HK-2 (cell line): ENCODE measurements around the gene KLHDC1.
"Not testable (repeated sequence)": the region's sequence is repeated elsewhere in the genome, so short reads cannot be mapped to it uniquely, and the experiment has no call there.

Experiments
- DNase-seq: peaks from one replicate; pipeline ENCODE4 v3.0.0-alpha.2; 2018; ENCODE audit not compliant: unreplicated experiment

The KLHDC1 gene

DNA sequence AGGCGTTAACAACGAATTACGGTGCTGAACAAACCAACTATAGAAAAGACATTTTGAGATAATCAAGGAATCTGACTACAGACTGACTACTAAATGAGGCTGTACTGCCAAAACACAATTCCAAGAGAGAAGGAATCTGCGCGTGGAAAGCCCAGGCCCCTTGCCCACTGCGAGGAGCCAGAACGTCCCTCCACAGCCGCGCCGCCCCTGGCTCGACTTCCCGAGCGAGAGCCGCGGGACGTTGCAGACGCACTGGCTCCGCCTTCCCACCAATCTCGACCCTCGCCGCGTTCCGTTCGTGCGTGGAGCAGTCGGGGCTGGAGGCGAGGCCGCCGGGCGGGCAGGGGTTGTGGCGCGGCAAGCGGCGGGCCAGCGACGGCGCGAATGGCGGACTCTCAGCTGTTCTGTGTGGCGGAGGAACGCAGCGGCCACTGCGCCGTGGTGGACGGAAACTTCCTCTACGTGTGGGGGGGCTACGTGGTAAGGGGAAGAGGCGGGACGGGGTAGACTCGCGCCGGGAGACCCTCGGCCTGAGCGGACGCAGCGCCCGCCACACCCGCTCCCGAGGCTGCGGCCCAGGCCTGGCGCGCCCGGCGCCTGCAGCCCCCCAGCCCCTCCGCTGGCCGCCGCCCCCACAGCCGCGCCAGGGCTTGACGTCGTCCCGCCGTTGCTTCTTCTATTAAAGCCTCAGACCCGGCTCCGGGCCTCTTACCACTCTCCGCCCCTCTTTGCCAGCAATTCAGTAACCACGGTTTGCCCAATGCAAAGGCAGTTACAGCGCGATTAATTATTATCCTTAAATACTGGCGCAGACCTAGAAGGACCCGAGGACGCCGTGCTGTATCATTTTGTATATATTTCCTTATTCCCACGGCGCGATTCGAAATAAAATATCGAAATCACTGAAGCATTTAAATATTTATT lies at the start of gene KLHDC1:
KLHDC1 (plus strand) TSS at position 310 of the 924 bp plus-strand sequence; CDS start at position 385, 75 bp downstream.
- DNase-seq, result peak; percentile 76

DNA sequence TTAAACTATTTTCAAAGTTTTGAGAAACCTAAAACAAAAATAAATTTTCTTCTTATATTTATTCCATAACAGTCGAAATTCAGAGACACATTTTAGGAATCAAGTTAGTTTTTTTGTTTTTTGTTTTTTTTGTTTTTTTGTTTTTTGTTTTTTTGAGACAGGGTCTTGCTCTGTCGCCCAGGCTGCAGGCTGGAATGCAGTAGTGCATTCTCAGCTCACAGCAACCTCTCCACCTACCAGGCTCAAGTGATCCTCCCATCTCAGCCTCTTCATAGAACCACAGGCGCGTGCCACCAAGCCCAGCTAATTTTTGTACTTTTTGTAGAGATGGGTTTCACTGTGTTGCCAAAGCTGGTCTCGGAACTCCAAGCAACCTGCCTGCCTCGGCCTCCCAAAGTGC lies 39.4 kb upstream of the KLHDC1 start:
- no peak for DNase-seq

GRCh38 chr14:49654511-49654910 lies 38.4 kb upstream of the KLHDC1 start:
- DNase-seq, result no peak

DNA sequence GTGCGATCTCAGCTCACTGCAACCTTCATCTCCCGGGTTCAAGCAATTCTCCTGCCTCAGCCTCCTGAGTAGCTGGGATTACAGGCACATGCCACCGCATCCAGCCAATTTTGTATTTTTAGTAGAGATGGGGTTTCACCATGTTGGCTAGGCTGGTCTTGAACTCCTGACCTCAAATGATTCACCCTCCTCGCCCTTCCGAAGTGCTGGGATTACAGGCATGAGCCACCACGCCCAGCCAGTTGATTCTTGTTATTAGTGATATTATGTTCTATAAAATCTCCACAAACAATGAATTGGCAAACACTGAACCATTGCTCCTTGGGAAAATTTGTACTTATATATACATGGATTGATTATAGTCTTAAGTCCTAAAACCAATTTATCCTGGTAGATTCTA lies 35.4 kb upstream of the KLHDC1 start:
- DNase-seq, result not testable (repeated sequence)

- DNase-seq, result no peak
Measured at GRCh38 chr14:49659526-49660455, 33.1 kb upstream of the KLHDC1 start.

DNA sequence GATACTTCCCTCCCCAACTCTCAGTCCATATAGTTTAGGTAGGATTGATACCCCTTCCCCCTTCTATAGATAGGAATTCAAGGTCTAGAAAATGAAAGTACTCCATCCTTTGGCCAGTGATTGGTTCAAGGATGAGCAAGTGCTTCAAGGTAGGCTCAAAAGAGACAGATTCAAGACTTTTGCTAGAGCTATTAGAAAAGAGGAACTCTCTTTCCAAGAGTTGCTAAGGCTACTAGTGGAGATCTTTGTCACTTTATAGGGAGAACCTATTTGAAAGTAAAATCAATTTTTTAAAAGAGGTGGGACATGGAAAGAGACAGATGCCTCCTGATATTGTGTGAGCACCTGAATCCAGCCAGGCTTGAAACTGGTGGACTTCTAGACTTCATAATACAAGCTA lies 22.4 kb upstream of the KLHDC1 start:
- DNase-seq, result no peak

DNA sequence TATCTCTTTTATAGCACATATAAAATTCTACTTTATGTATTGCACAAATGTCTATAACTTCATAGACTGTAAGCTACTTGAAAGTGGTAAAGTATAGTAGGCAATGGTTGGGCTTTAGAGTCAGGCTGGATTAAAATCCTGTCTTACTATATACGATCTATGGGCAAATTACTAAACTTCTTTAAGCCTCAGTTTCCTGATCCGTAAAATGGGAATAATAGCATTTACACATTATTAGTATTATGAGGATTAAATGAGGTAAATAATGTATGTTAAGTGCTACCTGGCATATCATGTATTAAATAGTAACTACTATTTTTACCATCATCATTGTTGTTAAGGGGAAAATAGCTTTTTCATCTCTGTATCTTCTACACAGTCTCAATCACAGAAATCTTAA lies 19.3 kb upstream of the KLHDC1 start:
- DNase-seq, result no peak

GRCh38 chr14:49677643-49678042 lies 15.3 kb upstream of the KLHDC1 start:
- DNase-seq, result no peak

GRCh38 chr14:49679271-49679670 lies 13.6 kb upstream of the KLHDC1 start:
- DNase-seq, result no peak

DNA sequence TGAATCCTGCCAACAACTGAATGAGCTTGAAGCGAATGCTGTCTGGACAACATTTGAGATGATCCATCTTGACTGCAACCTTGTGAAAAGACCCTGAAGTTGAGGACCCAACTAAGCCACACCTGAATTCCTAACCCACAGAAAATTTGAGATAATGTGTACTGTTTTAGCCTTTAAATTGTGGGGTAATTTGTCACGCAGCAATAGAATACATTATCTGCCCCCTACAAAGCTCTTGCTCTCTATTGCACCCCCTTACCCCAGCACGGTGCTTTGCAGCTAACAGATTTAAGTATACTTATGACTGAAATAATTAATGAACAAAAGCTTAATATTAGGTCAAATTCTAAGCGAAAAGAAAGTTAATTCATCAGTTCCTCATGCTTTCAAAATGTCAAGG lies 6.5 kb upstream of the KLHDC1 start:
- DNase-seq, result no peak

GRCh38 chr14:49687942-49688700 lies 4.8 kb upstream of the KLHDC1 start, which contains the start of gene POLE2:
Gene POLE2 (minus strand): TSS chr14:49688214. CDS start chr14:49688203, 11 bp downstream.
- peak; percentile 80 for DNase-seq

DNA sequence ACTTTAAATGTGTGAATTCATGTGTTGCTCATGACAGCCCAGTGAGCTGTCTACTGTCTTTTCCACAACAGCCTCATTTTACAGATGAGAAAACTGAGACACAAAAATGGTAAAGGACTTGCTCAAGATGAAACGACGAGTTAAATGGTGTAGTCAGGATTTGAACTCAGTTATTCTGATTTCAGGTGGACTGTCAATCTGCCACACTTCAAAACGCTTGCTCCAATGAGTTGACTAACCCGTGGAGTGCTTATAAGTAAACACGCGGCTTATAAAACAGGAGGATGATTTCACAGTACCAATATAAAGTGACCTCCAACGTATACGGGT lies 4.3 kb upstream of the KLHDC1 start:
- no peak for DNase-seq

GRCh38 chr14:49691031-49691430 lies 1.9 kb upstream of the KLHDC1 start:
- DNase-seq, result no peak

DNA sequence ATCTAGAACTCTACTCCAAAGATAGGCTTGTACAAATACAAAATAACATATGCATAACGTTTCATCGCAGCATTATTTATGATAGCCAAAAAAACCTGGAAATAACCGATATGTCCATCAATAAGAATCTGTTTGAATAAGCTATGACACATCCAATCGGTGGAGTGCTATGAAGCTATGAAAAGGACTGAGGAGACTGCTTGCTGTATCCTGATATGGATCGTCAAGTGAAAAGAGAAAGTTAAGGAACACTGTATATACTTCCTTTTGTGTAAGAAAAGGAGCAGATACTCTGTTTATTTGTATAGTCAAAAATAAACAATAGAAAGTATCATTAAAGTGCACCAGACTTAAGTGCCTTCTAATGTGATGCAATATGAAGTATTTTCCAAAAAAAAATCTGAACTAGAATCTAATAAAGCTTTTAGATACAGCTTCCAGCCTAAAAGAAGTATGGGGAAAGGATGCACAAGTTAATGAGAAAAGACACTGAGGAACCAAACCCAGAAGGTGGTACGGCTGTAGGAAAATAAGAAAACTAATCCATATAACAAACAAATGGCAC lies 645 bp upstream of the KLHDC1 start:
- no peak for DNase-seq

DNA sequence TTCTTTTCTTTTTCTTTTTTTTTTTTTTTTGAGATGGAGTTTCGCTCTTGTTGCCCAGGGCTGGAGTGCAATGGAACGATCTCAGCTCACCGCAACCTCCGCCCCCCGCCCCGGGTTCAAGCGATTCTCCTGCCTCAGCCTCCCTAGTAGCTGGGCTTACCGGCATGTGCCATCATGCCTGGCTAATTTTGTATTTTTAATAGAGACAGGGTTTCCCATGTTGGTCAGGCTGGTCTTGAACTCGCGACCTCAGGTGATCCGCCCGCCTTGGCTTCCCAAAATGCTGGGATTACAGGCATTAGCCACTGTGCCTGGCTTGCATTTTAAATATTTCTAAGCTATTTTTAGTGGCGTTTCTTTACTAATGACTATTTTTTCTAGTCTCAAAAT lies 810 bp downstream of the KLHDC1 start:
- DNase-seq, result peak; percentile 19

DNA sequence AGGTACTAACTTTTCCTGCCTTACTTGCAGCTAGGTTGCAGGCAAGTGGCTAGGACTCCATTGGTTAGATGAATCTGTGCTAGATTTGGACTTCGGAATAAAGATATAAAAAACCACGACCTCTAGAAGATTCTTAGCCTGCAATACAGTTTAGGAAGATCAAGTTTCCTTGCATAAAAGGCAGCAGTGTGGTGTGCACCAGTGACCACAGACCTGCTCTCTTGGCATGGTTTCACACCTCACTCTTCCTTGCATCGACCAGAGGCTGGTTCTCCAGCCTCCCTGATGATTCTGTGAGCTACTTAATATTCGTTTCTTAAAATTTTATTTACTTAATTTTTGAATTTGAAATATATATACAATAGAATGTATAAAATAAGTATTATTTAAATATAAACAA lies 9.8 kb downstream of the KLHDC1 start:
- no peak for DNase-seq

- no peak for DNase-seq
Measured at GRCh38 chr14:49703965-49704364, 11.0 kb downstream of the KLHDC1 start.

DNA sequence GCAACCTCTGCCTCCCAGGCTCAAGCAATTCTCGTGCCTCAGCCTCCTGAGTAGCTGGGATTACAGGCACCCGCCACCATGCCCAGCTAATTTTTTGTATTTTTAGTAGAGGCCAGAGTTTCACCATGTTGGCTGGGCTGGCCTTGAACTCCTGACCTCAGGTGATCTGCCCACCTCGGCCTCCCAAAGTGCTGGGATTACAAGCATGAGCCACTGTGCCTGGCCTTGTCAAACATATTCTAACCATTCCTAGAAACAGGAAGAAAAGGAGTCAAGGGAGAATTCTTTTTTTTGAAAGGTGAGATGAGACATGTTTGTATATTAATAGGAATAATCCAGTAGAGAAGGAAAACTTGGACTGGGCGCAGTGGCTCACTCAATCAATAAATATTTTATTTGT lies 11.6 kb downstream of the KLHDC1 start:
- DNase-seq, result not testable (repeated sequence)

- not testable (repeated sequence) for DNase-seq
Measured at GRCh38 chr14:49710993-49711392, 18.1 kb downstream of the KLHDC1 start.

- DNase-seq, result no peak
Measured at GRCh38 chr14:49720744-49721143, 27.8 kb downstream of the KLHDC1 start.

GRCh38 chr14:49721733-49722435 lies 29.0 kb downstream of the KLHDC1 start:
- DNase-seq, result not testable (repeated sequence)
